Fibroblast of skin of scalp (primary cell): ENCODE measurements around the gene TEX38.
A peak's percentile ranks its signal among the peaks of the same experiment; 100 is the strongest.
"Not testable (repeated sequence)": the region's sequence is repeated elsewhere in the genome, so short reads cannot be mapped to it uniquely, and the experiment has no call there.

Experiments used
- DNase-seq: peaks from one replicate; pipeline ENCODE4 v3.0.0-alpha.2; 2013

Gene TEX38

GRCh38 chr1:46656643-46657042 is 15.0 kb upstream of the TEX38 start:
- DNase-seq: no peak

- no peak for DNase-seq
These were observed 13.9 kb upstream of the TEX38 start for GRCh38 chr1:46657775-46658174.

- no peak for DNase-seq
These were observed 12.3 kb upstream of the TEX38 start for GRCh38 chr1:46659307-46659870.

GRCh38 chr1:46660116-46660515 is 11.5 kb upstream of the TEX38 start:
- DNase-seq: not testable (repeated sequence)

- DNase-seq: not testable (repeated sequence)
These were observed 8.7 kb upstream of the TEX38 start for GRCh38 chr1:46662919-46663318.

- no peak for DNase-seq
These were observed 5.7 kb upstream of the TEX38 start for GRCh38 chr1:46665983-46666382.

- peak; percentile 80 for DNase-seq
These were observed 3.6 kb upstream of the TEX38 start, which contains the start of gene ATPAF1 for GRCh38 chr1:46667782-46668760. Gene ATPAF1, minus strand, starts transcription at chr1:46668364. Its CDS starts 42 bp downstream, at chr1:46668322.

- no peak for DNase-seq
These were observed 1.5 kb upstream of the TEX38 start for GRCh38 chr1:46670134-46670533.

- no peak for DNase-seq
These were observed 1.0 kb downstream of the TEX38 start for GRCh38 chr1:46672696-46673095.

GRCh38 chr1:46673749-46674182 is 2.1 kb downstream of the TEX38 start:
- peak; percentile 54 for DNase-seq

- no peak for DNase-seq
These were observed 4.1 kb downstream of the TEX38 start for GRCh38 chr1:46675549-46676314.

- no peak for DNase-seq
These were observed 4.9 kb downstream of the TEX38 start for GRCh38 chr1:46676531-46676930.

GRCh38 chr1:46677339-46677738 is 5.7 kb downstream of the TEX38 start:
- DNase-seq: no peak

- no peak for DNase-seq
These were observed 8.3 kb downstream of the TEX38 start for GRCh38 chr1:46679789-46680573.

- no peak for DNase-seq
These were observed 9.8 kb downstream of the TEX38 start for GRCh38 chr1:46681333-46682034.

GRCh38 chr1:46682064-46682463 is 10.4 kb downstream of the TEX38 start:
- DNase-seq: no peak

GRCh38 chr1:46684670-46685069 is 13.0 kb downstream of the TEX38 start:
- no peak for DNase-seq

GRCh38 chr1:46686255-46686654 is 14.6 kb downstream of the TEX38 start:
- no peak for DNase-seq

- peak; percentile 54 for DNase-seq
These were observed 15.5 kb downstream of the TEX38 start for GRCh38 chr1:46687093-46687659.

GRCh38 chr1:46687921-46688509 is 16.4 kb downstream of the TEX38 start:
- DNase-seq: no peak

- no peak for DNase-seq
These were observed 17.7 kb downstream of the TEX38 start for GRCh38 chr1:46689356-46689755.
